Naive thymus-derived CD4-positive, alpha-beta T cell (primary cell): ENCODE measurements around the gene ZFYVE28. TPM values are rescaled to one million over a fixed set of nuclear protein-coding genes. Genes with fewer than 3 reads are reported as not detected.

ENCODE experiments used
- ATAC-seq: fragments of 150-1000 bp; cut with Tn5 transposase; 2 replicates; pipeline ENCODE4 v1.10.0; 2021; ENCODE audit warnings: mild to moderate bottlenecking, moderate library complexity
- CTCF ChIA-PET: fragments of 350-600 bp; sonication (Branson Sonifier 250); formaldehyde crosslinking; loops from one replicate; lab custom pipeline; 2021; ENCODE audit warnings: antibody characterized with exemption; lab: Charles Lee
- POLR2A ChIA-PET: fragments of 350-600 bp; sonication (Branson Sonifier 250); formaldehyde crosslinking; loops from one replicate; lab custom pipeline; 2021; ENCODE audit warnings: antibody characterized with exemption, inconsistent platforms; lab: Charles Lee
- DNase-seq, 9 donors: peaks; one replicate each; pipeline versions ENCODE4 v3.0.0 to v3.0.0-alpha.2; 2020 to 2022; ENCODE audit warnings: mixed read lengths in 1 of 9
- H3K27ac ChIP-seq: one replicate; pipeline ENCODE4 v1.7.0; 2013; ENCODE audit warnings: mild to moderate bottlenecking, low read depth, low read length, moderate library complexity
- H3K27me3 ChIP-seq, 2 donors: one replicate each; pipeline ENCODE4 v1.7.0; 2013; ENCODE audit warnings: low read length in 2 of 2, mild to moderate bottlenecking in 2 of 2, moderate library complexity in 2 of 2; ENCODE audit not compliant: control insufficient read depth in 2 of 2, insufficient read depth in 2 of 2
- H3K36me3 ChIP-seq, 3 experiments: 1 replicate in 2 of 3; 2 replicates in 1 of 3; pipeline ENCODE4 v1.7.0; 2013; ENCODE audit warnings: low read length in 3 of 3, mild to moderate bottlenecking in 3 of 3, moderate library complexity in 1 of 3; ENCODE audit not compliant: insufficient read depth in 3 of 3, control insufficient read depth in 2 of 3
- H3K4me1 ChIP-seq, 2 donors: one replicate each; pipeline ENCODE4 v1.7.0; 2013; ENCODE audit warnings: low read length in 2 of 2, mild to moderate bottlenecking in 2 of 2, moderate library complexity in 1 of 2; ENCODE audit not compliant: control insufficient read depth in 2 of 2, insufficient read depth in 2 of 2
- H3K4me3 ChIP-seq: 2 replicates; pipeline ENCODE4 v1.7.0; 2013; ENCODE audit warnings: mild to moderate bottlenecking, low read length
- H3K9me3 ChIP-seq, 3 experiments: 1 replicate in 2 of 3; 2 replicates in 1 of 3; pipeline ENCODE4 v1.7.0; 2013; ENCODE audit warnings: low read length in 3 of 3; ENCODE audit not compliant: control insufficient read depth in 2 of 3
- H3K27ac Mint-ChIP-seq, 9 donors: one replicate each; pipeline ENCODE4 v1.8.0; 2020 to 2022; ENCODE audit warnings: mixed read lengths in 9 of 9, mild to moderate bottlenecking in 8 of 9, moderate library complexity in 5 of 9, inconsistent platforms in 2 of 9
- H3K27me3 Mint-ChIP-seq, 5 donors: one replicate each; pipeline ENCODE4 v1.8.0; 2021 to 2022; ENCODE audit warnings: mixed read lengths in 5 of 5, mild to moderate bottlenecking in 1 of 5
- H3K36me3 Mint-ChIP-seq, 5 donors: one replicate each; pipeline ENCODE4 v1.8.0; 2020 to 2022; ENCODE audit warnings: mixed read lengths in 5 of 5, mild to moderate bottlenecking in 3 of 5, inconsistent platforms in 1 of 5
- H3K4me1 Mint-ChIP-seq, 7 donors: one replicate each; pipeline ENCODE4 v1.8.0; 2020 to 2022; ENCODE audit warnings: mixed read lengths in 7 of 7, mild to moderate bottlenecking in 3 of 7, inconsistent platforms in 1 of 7
- H3K4me3 Mint-ChIP-seq, 10 donors: one replicate each; pipeline ENCODE4 v1.8.0; 2020 to 2022; ENCODE audit warnings: mild to moderate bottlenecking in 10 of 10, mixed read lengths in 10 of 10, moderate library complexity in 6 of 10, inconsistent platforms in 2 of 10
- H3K9me3 Mint-ChIP-seq, 11 donors: one replicate each; pipeline ENCODE4 v1.8.0; 2020 to 2022; ENCODE audit warnings: mixed read lengths in 11 of 11, mild to moderate bottlenecking in 4 of 11, inconsistent platforms in 1 of 11, moderate library complexity in 1 of 11
- intact Hi-C, 2 donors: fragments of 100-400 bp; cut with micrococcal nuclease; formaldehyde crosslinking; loops; one replicate each; pipeline ENCODE4 v1.15.1; 2023
- polyA plus RNA-seq, 2 donors: library from polyadenylated mRNA; unstranded; fragments of 300-500 nt; fragmentation: Illumina TruSeq; gene quantifications; one replicate each; pipeline ENCODE4 v1.2.3, GENCODE V29; 2021
- total RNA-seq, 6 experiments: library from RNA in 5 of 6; stranded (reverse) in 5 of 6; gene quantifications; 1 replicate in 5 of 6; 2 replicates in 1 of 6; pipeline ENCODE4 v1.2.3 and lab custom pipeline; 2021 to 2026

ZFYVE28 gene
- total and polyA plus RNA-seq, 7 experiments from 2014 or later, result 6.1 to 26.5 (median 15.9) TPM

DNA sequence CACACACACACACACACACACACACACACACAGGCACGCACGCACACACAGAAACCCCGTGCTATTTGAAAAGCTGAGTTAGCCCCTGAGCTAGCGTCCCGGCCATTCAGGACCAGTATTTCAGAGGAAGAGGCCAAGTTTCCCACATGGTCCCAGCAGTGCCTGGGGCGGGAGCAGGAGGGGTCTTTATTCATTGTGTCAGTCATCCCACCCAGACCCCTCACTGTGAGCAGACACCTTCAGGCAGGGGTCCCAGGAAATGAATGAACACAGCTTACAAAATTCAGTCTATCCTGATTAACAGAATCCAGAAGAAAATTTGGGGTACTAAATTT, 58.1 kb downstream of the ZFYVE28 start:
- Mint-ChIP-seq H3K4me1 (peaks cover 0 to 31% (median 11%) of the 10 kb centered on the region in 7 donors), H3K4me3 (no peak overlapping the region), H3K27ac (peak overlapping the region in 1 of 9 donors; percentile 87), H3K36me3 (no peaks in the 10 kb centered on the region), H3K27me3 (no peaks in the 10 kb centered on the region), H3K9me3 (no peaks in the 10 kb centered on the region)
- H3K4me3 ChIP-seq, result no peak overlapping the region
- no peak overlapping the region for H3K27ac ChIP-seq
- no peak for ATAC-seq
- no peaks in the 10 kb centered on the region for H3K9me3 ChIP-seq
- no peaks in the 10 kb centered on the region for H3K36me3 ChIP-seq
- no peak for DNase-seq
- intact Hi-C loops, result no loop called here
- H3K4me1 ChIP-seq, result peaks cover 9 to 12% of the 10 kb centered on the region in 2 donors
- H3K27me3 ChIP-seq, result no peaks in the 10 kb centered on the region
- CTCF ChIA-PET, result no interaction called here
- POLR2A ChIA-PET, result no interaction called here

DNA sequence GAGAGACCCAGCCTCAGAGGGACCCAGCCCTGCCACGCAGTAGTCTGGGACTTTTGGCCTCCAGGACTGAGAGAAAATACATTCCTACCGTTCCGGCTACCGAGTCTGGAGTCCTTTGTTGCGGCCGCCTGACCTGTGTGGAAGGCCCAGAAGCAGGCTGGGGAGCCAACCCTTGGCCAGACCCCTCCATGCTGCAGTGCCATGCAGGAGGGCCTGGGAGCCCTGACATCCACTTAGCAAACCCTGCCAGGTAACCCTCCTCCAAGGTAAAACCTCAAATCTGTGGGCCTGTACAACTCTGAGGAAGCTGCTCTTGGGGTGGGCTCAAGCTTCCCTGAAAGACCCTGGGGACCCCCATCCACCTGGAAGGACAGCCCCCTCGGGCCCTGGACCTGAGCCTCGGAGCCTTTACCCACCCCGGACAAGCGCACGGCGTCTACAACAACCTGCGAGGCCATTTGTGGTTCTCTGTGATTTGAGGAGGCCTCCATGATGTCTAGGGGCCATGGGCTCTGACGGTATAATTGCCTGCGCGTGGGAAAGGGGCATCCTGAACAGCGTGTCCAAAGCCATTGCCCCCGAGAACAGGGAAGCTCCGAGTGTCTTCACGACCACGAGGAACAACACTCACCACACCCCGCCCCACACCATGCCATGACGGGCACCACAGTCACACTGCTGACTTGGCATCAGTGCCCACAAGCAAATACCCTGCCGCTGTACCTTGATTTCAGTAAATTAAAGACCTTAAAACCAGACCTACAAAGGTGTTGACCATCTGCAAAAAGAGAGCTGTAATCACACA, 58.7 kb downstream of the ZFYVE28 start:
- no peak overlapping the region for H3K4me3 Mint-ChIP-seq
- no peaks in the 10 kb centered on the region for H3K27me3 Mint-ChIP-seq
- ChIA-PET POLR2A (no interaction called here), CTCF (no interaction called here)
- no peaks in the 10 kb centered on the region for H3K9me3 Mint-ChIP-seq
- peaks cover 0 to 33% (median 13%) of the 10 kb centered on the region in 7 donors for H3K4me1 Mint-ChIP-seq
- no peak overlapping the region for H3K27ac Mint-ChIP-seq
- H3K4me3 ChIP-seq, result no peak overlapping the region
- intact Hi-C loops, result loop anchor here in 1 of 2 donors (10.0 kb wide), 1 partner anchor 75 kb away; no protein-coding TSS in a partner anchor
- no peaks in the 10 kb centered on the region for H3K27me3 ChIP-seq
- no peaks in the 10 kb centered on the region for H3K36me3 ChIP-seq
- H3K27ac ChIP-seq, result no peak overlapping the region
- ATAC-seq, result no peak
- H3K36me3 Mint-ChIP-seq, result no peaks in the 10 kb centered on the region
- no peaks in the 10 kb centered on the region for H3K9me3 ChIP-seq
- peaks cover 9 to 12% of the 10 kb centered on the region in 2 donors for H3K4me1 ChIP-seq
- no peak for DNase-seq

GRCh38 chr4:2357821-2358745, 60.4 kb downstream of the ZFYVE28 start:
- no peaks in the 10 kb centered on the region for H3K36me3 Mint-ChIP-seq
- Histone ChIP-seq H3K4me3 (no peak overlapping the region), H3K9me3 (no peaks in the 10 kb centered on the region), H3K36me3 (no peaks in the 10 kb centered on the region), H3K27me3 (no peaks in the 10 kb centered on the region), H3K4me1 (no peaks in the 10 kb centered on the region), H3K27ac (no peak overlapping the region)
- DNase-seq, result no peak
- no peaks in the 10 kb centered on the region for H3K9me3 Mint-ChIP-seq
- POLR2A ChIA-PET, result no interaction called here
- peak overlapping the region in 1 of 9 donors; percentile 47 for H3K27ac Mint-ChIP-seq
- H3K27me3 Mint-ChIP-seq, result no peaks in the 10 kb centered on the region
- no peak for ATAC-seq
- H3K4me3 Mint-ChIP-seq, result no peak overlapping the region
- CTCF ChIA-PET, result interaction anchor here (0.7 to 1.4 kb wide), 3 partner anchors 36 to 265 kb away, joined by 3 read pairs; no protein-coding TSS in a partner anchor
- intact Hi-C loops, result loop anchor here in 1 of 2 donors (10.0 kb wide), 1 partner anchor 73 kb away; no protein-coding TSS in a partner anchor
- peaks cover 0 to 24% (median 11%) of the 10 kb centered on the region in 7 donors for H3K4me1 Mint-ChIP-seq

GRCh38 chr4:2356123-2357069, 62.0 kb downstream of the ZFYVE28 start:
- H3K9me3 ChIP-seq, result no peaks in the 10 kb centered on the region
- H3K36me3 Mint-ChIP-seq, result no peaks in the 10 kb centered on the region
- DNase-seq (no peak), ATAC-seq (no peak)
- no peaks in the 10 kb centered on the region for H3K9me3 Mint-ChIP-seq
- H3K27me3 ChIP-seq, result no peaks in the 10 kb centered on the region
- peaks cover 0 to 6% (median 0%) of the 10 kb centered on the region in 3 experiments for H3K36me3 ChIP-seq
- POLR2A ChIA-PET, result no interaction called here
- no peak overlapping the region for H3K27ac ChIP-seq
- no peak overlapping the region for H3K4me3 ChIP-seq
- no peak overlapping the region for H3K4me3 Mint-ChIP-seq
- H3K4me1 Mint-ChIP-seq, result peaks cover 0 to 17% (median 6%) of the 10 kb centered on the region in 7 donors
- intact Hi-C loops, result loop anchor here in 1 of 2 donors (10.0 kb wide), 1 partner anchor 72 kb away; no protein-coding TSS in a partner anchor
- CTCF ChIA-PET, result interaction anchor here (0.9 to 1.4 kb wide), 3 partner anchors 37 to 136 kb away, joined by 3 read pairs; no protein-coding TSS in a partner anchor
- no peak overlapping the region for H3K27ac Mint-ChIP-seq
- H3K27me3 Mint-ChIP-seq, result no peaks in the 10 kb centered on the region
- H3K4me1 ChIP-seq, result no peaks in the 10 kb centered on the region

GRCh38 chr4:2354760-2355159, 63.7 kb downstream of the ZFYVE28 start:
- no peaks in the 10 kb centered on the region for H3K27me3 Mint-ChIP-seq
- DNase-seq, result no peak
- POLR2A ChIA-PET, result no interaction called here

More at GRCh38 chr4:2354760-2355159, 63.7 kb downstream of the ZFYVE28 start:
- Mint-ChIP-seq H3K27ac (peak overlapping the region in 3 of 9 donors; percentile 38 to 77 (median 45)), H3K36me3 (no peaks in the 10 kb centered on the region), H3K4me3 (peak overlapping the region in 1 of 10 donors; percentile 4), H3K9me3 (no peaks in the 10 kb centered on the region), H3K4me1 (peaks cover 0 to 11% (median 6%) of the 10 kb centered on the region in 7 donors)
- Histone ChIP-seq H3K4me1 (no peaks in the 10 kb centered on the region), H3K27me3 (no peaks in the 10 kb centered on the region), H3K4me3 (no peak overlapping the region), H3K9me3 (no peaks in the 10 kb centered on the region), H3K36me3 (peaks cover 0 to 6% (median 0%) of the 10 kb centered on the region in 3 experiments), H3K27ac (no peak overlapping the region)
- CTCF ChIA-PET, result interaction anchor here (1.2 to 1.5 kb wide), 3 partner anchors 134 to 137 kb away, joined by 3 to 7 read pairs (median 3); no protein-coding TSS in a partner anchor
- intact Hi-C loops, result loop anchor here (1.0 to 10.0 kb wide), 4 partner anchors 70 to 134 kb away; partner anchors contain the start of genes HAUS3 (in 1 of the 2) and POLN (in 1 of the 2)
- ATAC-seq, result peak; percentile 45
